Activated T-helper 1 cell treated with anti-CD3 and anti-CD28 coated beads, Interleukin-12 subunit alpha, Interleukin-12 subunit beta, Interleukin-2, Interleukin-4 antibody, amounts not matched to agents 30 ng/mL and 10 ng/mL and 1 ng/mL, durations not matched to agents 14 hours and 24 hours and 36 hours (primary cell): ENCODE measurements around the gene GRB10. TPM values are rescaled to one million over a fixed set of nuclear protein-coding genes. Genes with fewer than 3 reads are reported as not detected.
"Not testable (repeated sequence)": the region's sequence is repeated elsewhere in the genome, so short reads cannot be mapped to it uniquely, and the experiment has no call there.

Source experiments
- DNase-seq: peaks from one replicate; pipeline ENCODE4 v3.0.0; 2021; ENCODE audit warnings: low spot score
- H3K27ac Mint-ChIP-seq: one replicate; pipeline ENCODE4 v1.8.0; 2021; ENCODE audit warnings: mild to moderate bottlenecking, mixed read lengths
- H3K27me3 Mint-ChIP-seq: one replicate; pipeline ENCODE4 v1.8.0; 2022; ENCODE audit warnings: mild to moderate bottlenecking, moderate library complexity, mixed read lengths; ENCODE audit not compliant: insufficient read depth
- H3K36me3 Mint-ChIP-seq: one replicate; pipeline ENCODE4 v1.8.0; 2021; ENCODE audit warnings: low read depth, mixed read lengths
- H3K4me1 Mint-ChIP-seq: one replicate; pipeline ENCODE4 v1.8.0; 2021; ENCODE audit warnings: low read depth, mixed read lengths
- H3K4me3 Mint-ChIP-seq: one replicate; pipeline ENCODE4 v1.8.0; 2021; ENCODE audit warnings: mild to moderate bottlenecking, moderate library complexity, mixed read lengths
- H3K9me3 Mint-ChIP-seq: one replicate; pipeline ENCODE4 v1.8.0; 2021; ENCODE audit warnings: mixed read lengths
- intact Hi-C: fragments of 100-400 bp; cut with micrococcal nuclease; formaldehyde crosslinking; loops from one replicate; pipeline ENCODE4 v1.15.1; 2024
- total RNA-seq: library from RNA; stranded (reverse); gene quantifications from 2 replicates; pipeline ENCODE4 v1.2.3, GENCODE V29; 2022

Gene GRB10
- total RNA-seq, 1 donor from 2014 or later = 2.8 TPM

DNA sequence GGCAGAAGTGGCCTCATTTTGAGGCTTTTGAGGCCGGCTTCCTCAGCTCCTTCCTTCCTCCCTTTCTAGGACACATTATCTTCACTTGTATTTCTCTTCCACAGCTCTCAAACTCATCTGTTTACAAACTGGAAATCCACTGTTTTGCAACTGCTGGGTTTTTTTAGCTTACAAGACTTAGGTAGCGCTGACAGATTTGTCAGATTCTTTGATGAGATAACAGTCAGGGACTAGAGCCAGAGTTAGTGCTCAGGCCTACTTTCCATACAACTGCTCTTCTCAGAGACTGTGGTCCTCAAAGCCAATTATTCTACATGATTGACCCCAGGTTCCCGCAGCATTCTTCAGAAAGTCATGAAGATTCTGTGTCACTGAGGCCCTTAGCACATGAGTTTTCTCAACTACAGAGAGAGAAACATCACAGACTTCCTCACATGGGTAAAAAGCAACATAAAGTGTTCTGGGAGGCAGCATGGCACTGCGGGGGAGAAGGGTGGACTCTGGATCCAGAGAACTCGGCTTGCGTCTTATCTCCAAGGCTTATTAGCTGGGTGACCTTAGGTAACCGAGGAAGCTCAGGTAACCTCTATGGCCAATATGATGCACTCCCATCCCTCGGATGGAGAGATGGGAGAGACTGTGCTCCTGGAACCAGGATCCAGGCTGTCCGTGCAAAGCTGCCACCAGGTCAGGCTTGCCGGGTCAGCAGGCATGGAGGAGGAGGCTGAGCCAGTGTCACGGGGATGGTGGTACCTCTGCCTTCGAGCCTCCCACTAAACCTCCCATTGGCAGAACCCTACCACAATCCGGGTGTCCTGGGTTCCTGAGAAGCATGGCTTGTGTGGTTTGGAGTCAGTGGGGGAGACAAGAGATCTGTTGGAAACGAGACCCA is 228.0 kb downstream of the GRB10 start:
- Mint-ChIP-seq H3K27ac (no peak overlapping the region), H3K36me3 (no peaks in the 10 kb centered on the region), H3K4me1 (no peaks in the 10 kb centered on the region), H3K9me3 (no peaks in the 10 kb centered on the region), H3K4me3 (no peak overlapping the region), H3K27me3 (peaks cover 21% of the 10 kb centered on the region)
- intact Hi-C loops = no loop called here
- DNase-seq = no peak

DNA sequence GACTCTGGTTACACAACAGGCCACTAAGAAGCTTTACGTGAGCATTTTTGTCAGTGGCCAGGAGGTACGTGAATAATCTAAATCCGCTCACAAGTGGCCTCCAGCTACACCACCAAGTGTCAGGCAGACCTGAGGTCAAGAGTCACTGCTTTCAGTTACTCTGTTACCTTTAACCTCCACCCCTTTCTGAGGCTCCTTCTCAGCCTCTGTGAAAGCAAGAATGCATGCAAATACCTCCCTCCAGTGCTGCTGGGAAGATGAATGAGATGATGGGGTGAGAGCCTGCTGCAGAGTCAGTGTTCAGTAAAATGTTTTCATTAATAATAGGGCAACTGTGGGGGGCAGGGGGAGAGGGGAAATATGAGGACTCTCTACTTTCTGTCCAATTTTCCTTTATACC is 228.7 kb downstream of the GRB10 start:
- Mint-ChIP-seq H3K27ac (no peak overlapping the region), H3K4me3 (no peak overlapping the region), H3K36me3 (no peaks in the 10 kb centered on the region), H3K9me3 (no peaks in the 10 kb centered on the region), H3K4me1 (no peaks in the 10 kb centered on the region), H3K27me3 (peaks cover 18% of the 10 kb centered on the region)
- DNase-seq = no peak
- intact Hi-C loops = no loop called here

DNA sequence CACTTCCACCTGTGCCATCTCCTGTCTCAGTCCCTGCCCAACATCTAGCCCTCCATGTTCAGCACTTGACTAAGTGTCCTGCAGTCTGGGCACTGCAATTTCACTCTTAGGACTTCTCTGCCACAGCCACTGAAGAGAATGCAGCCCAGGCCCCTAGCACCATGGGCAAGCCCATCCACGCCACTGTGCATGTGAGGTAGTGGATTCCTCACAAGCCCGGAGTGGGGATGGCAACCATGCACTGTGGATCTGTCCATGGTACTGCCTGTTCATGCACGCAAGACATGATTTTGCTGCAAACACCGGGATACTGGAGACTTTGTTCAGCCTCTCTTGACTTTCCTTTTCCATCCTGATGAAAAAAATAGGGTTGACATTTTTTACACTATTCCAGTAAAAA is 229.8 kb downstream of the GRB10 start:
- intact Hi-C loops = no loop called here
- no peak overlapping the region for H3K4me3 Mint-ChIP-seq
- peaks cover 16% of the 10 kb centered on the region for H3K27me3 Mint-ChIP-seq
- H3K27ac Mint-ChIP-seq = no peak overlapping the region
- peaks cover 6% of the 10 kb centered on the region for H3K4me1 Mint-ChIP-seq
- no peaks in the 10 kb centered on the region for H3K9me3 Mint-ChIP-seq
- DNase-seq = no peak
- H3K36me3 Mint-ChIP-seq = no peaks in the 10 kb centered on the region

DNA sequence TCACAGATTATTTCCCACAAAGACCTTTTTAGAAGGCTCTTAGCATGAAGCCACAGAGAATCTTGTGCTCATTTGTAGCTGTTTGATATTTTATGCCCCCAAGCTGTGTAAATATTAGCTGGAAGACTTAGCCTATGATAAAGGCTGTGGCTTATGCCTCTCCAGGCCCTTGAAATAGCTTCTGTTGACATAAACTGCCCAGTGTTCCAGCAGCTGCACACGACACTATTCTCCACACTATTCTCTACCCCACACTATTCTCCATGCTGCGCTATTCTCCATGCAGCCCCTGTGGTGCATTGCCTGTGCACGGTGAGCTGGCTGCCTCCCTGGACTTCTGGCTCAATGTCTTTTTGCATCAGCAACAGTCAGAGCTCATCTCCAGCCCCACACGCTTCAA is 230.6 kb downstream of the GRB10 start:
- H3K36me3 Mint-ChIP-seq = no peaks in the 10 kb centered on the region
- H3K9me3 Mint-ChIP-seq = no peaks in the 10 kb centered on the region
- H3K27ac Mint-ChIP-seq = no peak overlapping the region
- H3K4me1 Mint-ChIP-seq = peaks cover 7% of the 10 kb centered on the region
- no peak for DNase-seq
- H3K27me3 Mint-ChIP-seq = peaks cover 14% of the 10 kb centered on the region
- intact Hi-C loops = no loop called here
- H3K4me3 Mint-ChIP-seq = no peak overlapping the region

DNA sequence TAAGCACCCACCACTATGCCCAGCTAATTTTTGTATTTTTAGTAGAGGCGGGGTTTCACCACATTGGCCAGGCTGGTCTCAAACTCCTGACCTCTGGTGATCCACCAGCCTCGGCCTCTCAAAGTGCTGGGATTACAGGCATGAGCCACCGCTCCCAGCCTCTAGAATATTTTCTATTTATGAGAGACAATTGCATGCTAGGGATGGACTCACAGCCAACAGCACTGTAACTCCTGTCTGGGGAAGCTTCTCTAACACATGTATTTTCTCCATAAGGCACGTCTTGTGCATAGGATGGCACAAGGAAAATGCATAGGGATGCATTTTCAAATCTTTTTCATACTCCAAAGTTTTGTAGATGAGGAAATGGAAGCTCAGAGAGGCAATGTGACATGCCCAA is 237.1 kb downstream of the GRB10 start:
- H3K27ac Mint-ChIP-seq, H3K9me3 Mint-ChIP-seq, intact Hi-C loops: not testable (repeated sequence)

DNA sequence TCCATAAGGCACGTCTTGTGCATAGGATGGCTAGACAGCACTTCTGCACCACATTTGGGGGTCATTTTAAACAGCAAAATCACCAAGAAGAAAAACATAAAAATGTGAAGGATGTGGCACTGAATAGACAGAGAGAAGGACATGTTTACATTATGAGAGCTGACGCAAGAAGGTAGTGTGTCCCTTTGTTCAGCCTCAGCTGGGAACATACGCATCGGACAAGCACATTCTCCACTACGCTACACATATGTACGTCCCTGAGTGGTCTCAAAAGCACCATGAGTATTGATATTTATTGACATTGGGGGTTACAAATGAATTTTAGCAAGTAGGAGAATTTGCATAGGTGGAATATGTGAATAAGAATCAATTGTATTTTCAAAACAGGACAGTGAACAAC is 237.7 kb downstream of the GRB10 start:
- Mint-ChIP-seq H3K36me3 (no peaks in the 10 kb centered on the region), H3K9me3 (no peaks in the 10 kb centered on the region), H3K4me3 (no peak overlapping the region), H3K27me3 (peaks cover 12% of the 10 kb centered on the region), H3K4me1 (peaks cover 7% of the 10 kb centered on the region), H3K27ac (no peak overlapping the region)
- intact Hi-C loops = no loop called here
- no peak for DNase-seq

More for the DNA sequence above, 237.1 kb downstream of the GRB10 start:
- H3K4me1 Mint-ChIP-seq, DNase-seq, H3K4me3 Mint-ChIP-seq, H3K36me3 Mint-ChIP-seq: not testable (repeated sequence)
- peaks cover 12% of the 10 kb centered on the region for H3K27me3 Mint-ChIP-seq

DNA sequence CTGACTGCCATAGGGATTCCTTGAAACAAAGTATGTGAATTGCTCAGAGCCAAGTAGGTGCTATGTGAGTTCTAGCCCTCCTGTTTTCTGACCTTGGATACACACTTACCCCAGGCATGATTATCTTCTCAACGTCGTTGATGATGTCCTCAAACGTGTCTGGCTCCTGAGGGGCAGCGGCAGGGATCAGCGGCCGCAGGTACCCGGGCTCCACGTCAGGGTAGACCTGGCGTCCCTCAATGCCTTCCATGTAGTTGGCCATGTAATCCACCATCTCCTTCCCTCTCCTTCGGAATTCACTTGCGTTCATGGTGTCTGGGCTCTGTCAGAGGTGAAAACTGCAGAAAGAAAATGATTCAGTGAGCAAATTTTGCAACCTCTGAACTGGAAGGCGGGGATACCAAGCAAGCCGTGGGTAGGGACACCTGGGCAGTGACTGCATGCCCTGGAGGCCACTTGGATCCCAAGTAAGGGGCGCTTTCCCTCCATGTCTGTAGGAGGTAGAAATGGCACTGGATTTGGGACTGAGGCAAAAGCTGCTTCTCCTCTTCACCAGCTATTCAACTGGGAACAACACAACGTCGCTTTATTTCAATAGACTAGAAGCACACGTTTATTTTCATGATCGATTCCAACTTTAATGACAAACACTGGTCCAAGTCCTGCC is 238.8 kb downstream of the GRB10 start:
- Mint-ChIP-seq H3K27me3 (peaks cover 12% of the 10 kb centered on the region), H3K4me1 (peaks cover 7% of the 10 kb centered on the region), H3K4me3 (no peak overlapping the region), H3K27ac (no peak overlapping the region), H3K36me3 (no peaks in the 10 kb centered on the region), H3K9me3 (no peaks in the 10 kb centered on the region)
- no peak for DNase-seq
- intact Hi-C loops = no loop called here

DNA sequence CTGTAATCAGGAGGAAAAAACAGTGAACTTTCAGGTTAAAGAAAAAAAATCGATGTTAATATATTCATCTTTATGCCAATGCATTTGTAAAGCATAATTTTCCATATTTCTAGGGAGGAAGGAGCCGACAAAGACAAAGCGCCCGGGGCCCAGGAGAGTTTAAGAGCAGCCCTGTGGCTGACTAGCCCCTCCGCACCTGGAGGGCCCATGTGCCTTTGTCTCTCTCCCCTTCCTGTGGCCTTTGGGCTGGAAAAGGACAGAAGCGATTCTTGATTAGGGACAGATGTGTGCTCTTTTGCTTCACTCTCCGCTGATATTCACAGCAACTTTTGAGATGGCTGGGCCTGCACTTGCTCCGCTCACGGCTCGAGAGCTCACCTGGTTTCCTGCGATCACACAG is 240.6 kb downstream of the GRB10 start:
- Mint-ChIP-seq H3K9me3 (no peaks in the 10 kb centered on the region), H3K4me3 (no peak overlapping the region), H3K4me1 (no peaks in the 10 kb centered on the region), H3K27me3 (peaks cover 4% of the 10 kb centered on the region), H3K27ac (no peak overlapping the region), H3K36me3 (no peaks in the 10 kb centered on the region)
- intact Hi-C loops = no loop called here
- DNase-seq = no peak

DNA sequence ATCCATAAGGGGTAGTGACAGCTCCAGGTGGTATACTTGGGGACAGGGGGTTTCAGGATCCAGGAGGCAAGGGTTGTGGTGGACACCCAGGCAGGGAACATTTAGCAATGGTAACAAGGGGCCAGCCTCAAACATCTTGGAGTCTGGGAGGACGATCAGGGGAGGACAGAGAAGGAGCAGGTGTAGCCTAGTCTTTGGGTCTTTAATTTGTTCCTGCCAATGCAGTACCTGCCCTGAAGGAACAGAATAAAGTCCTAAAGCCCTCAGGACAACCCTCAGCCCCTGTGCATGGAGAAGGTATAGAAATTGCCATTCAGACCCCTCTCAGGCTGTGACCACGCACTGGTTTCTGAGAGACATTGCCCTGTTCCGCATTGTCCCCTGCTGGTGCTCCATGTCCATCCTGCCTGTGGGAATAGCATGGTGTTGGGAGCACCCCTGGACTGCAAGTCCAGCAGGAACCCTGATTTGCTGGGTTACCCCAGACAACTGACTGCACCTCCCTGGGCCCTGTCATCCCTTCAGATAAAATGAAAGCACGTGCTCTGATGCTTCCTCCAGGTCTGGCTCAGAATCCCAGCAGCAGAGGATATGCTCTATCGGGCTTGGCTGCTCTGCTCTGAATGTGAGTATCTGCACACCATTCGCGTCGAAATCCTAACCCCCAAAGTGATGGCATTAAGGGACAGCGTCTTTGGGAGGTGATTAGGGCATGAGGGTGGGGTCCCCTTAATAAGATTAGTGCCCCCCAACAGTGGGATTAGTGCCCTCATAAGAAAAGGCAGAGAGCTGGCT is 241.7 kb downstream of the GRB10 start:
- Mint-ChIP-seq H3K27ac (no peak overlapping the region), H3K4me1 (no peaks in the 10 kb centered on the region), H3K36me3 (no peaks in the 10 kb centered on the region), H3K27me3 (peaks cover 4% of the 10 kb centered on the region), H3K9me3 (no peaks in the 10 kb centered on the region), H3K4me3 (no peak overlapping the region)
- DNase-seq = no peak
- intact Hi-C loops = no loop called here

Other genes with a start within 250 kb of the GRB10 start
- not detected in 2 replicates for gene DDC, start 217.5 kb downstream of the GRB10 start, total RNA-seq